Keratinocyte (primary cell): ENCODE data around the gene MLLT10. TPM values are rescaled to one million over a fixed set of nuclear protein-coding genes. Genes with fewer than 3 reads are reported as not detected.

ENCODE experiments used
- DNase-seq: peaks from one replicate; pipeline ENCODE4 v3.0.0-alpha.2; 2011; ENCODE audit warnings: low read depth, missing footprints, low spot score
- FAIRE-seq: peaks from 2 replicates; lab custom pipeline; 2011; peaks lifted over from hg19 to GRCh38; lab: Jason Lieb, UNC
- H2AFZ ChIP-seq: 2 replicates; pipeline ENCODE4 v1.6.0; 2012; ENCODE audit warnings: low read length, control low read depth, inconsistent platforms; ENCODE audit not compliant: control insufficient read depth
- H3K27ac ChIP-seq: 2 replicates; pipeline ENCODE4 v1.5.1; 2011; ENCODE audit warnings: low read length; ENCODE audit not compliant: control insufficient read depth, insufficient read depth
- H3K27me3 ChIP-seq: 3 replicates; pipeline ENCODE4 v1.6.0; 2011; ENCODE audit warnings: low read length; ENCODE audit not compliant: control insufficient read depth, insufficient read depth; ENCODE audit errors: extremely low read depth
- H3K36me3 ChIP-seq, 2 experiments: 2 replicates in 1 of 2; 3 replicates in 1 of 2; pipeline ENCODE4 v1.5.1; 2011; ENCODE audit warnings: low read length in 2 of 2, mild to moderate bottlenecking in 1 of 2; ENCODE audit not compliant: control insufficient read depth in 2 of 2, insufficient read depth in 2 of 2; ENCODE audit errors: extremely low read depth in 1 of 2
- H3K4me1 ChIP-seq: 3 replicates; pipeline ENCODE4 v1.5.1; 2011; ENCODE audit warnings: low read length; ENCODE audit not compliant: control insufficient read depth, insufficient read depth; ENCODE audit errors: extremely low read depth
- H3K4me2 ChIP-seq: 3 replicates; pipeline ENCODE4 v1.6.0; 2011; ENCODE audit warnings: low read depth, low read length; ENCODE audit not compliant: control insufficient read depth, insufficient read depth; ENCODE audit errors: extremely low read depth
- H3K4me3 ChIP-seq, 3 experiments: fragments of 200-600 bp in 1 of 3; sonication (generic) in 1 of 3; 2 replicates in 2 of 3; 3 replicates in 1 of 3; pipeline ENCODE4 v1.5.1; 2011 to 2016; ENCODE audit warnings: low read length in 3 of 3, mild to moderate bottlenecking in 3 of 3, control low read depth in 2 of 3, inconsistent platforms in 1 of 3, low read depth in 1 of 3, mixed read lengths in 1 of 3, mixed run types in 1 of 3, moderate library complexity in 1 of 3; ENCODE audit not compliant: control insufficient read depth in 2 of 3, insufficient read depth in 2 of 3; ENCODE audit errors: extremely low read depth in 1 of 3
- H3K79me2 ChIP-seq: 2 replicates; pipeline ENCODE4 v1.6.0; 2012; ENCODE audit warnings: low read length; ENCODE audit not compliant: control insufficient read depth, insufficient read depth
- H3K9ac ChIP-seq: 3 replicates; pipeline ENCODE4 v1.6.0; 2011; ENCODE audit warnings: low read length; ENCODE audit not compliant: control insufficient read depth, insufficient read depth; ENCODE audit errors: extremely low read depth
- H3K9me1 ChIP-seq: 3 replicates; pipeline ENCODE4 v1.6.0; 2011; ENCODE audit warnings: low read length; ENCODE audit not compliant: control insufficient read depth, insufficient read depth; ENCODE audit errors: extremely low read depth
- H3K9me3 ChIP-seq: 2 replicates; pipeline ENCODE4 v1.5.1; 2012; ENCODE audit warnings: low read depth, low read length; ENCODE audit not compliant: control insufficient read depth
- H4K20me1 ChIP-seq: 3 replicates; pipeline ENCODE4 v1.6.0; 2011; ENCODE audit warnings: low read length; ENCODE audit not compliant: control insufficient read depth, insufficient read depth; ENCODE audit errors: extremely low read depth
- EZH2 ChIP-seq: IDR thresholded peaks from one replicate; pipeline ENCODE4 v1.6.1; 2012; ENCODE audit warnings: inconsistent platforms, mild to moderate bottlenecking, low read length, moderate library complexity
- dilution Hi-C: fragments of 300-500 bp; cut with MboI; formaldehyde crosslinking; loops from one replicate; pipeline ENCODE4 v1.7.0; 2020; ENCODE audit warnings: low sequenced_read_pairs; ENCODE audit not compliant: extremely low pct_ligation_motif_present
- polyA plus RNA-seq, 5 experiments: library from polyadenylated mRNA; depleted of rRNA in 3 of 5; stranded (reverse) in 3 of 5; stranded (forward) in 1 of 5; unstranded in 1 of 5; fragments of >200 nt; gene quantifications; 1 replicate in 1 of 5; 2 replicates in 3 of 5; 3 replicates in 1 of 5; pipeline versions ENCODE4 v1.2.1 to v1.2.3, GENCODE V29; 2011 to 2012; ENCODE audit warnings: missing spikeins in 2 of 5, low read depth in 1 of 5, low replicate concordance in 1 of 5
- TF ChIP-seq, protein P1 (sequence below), 3 experiments: IDR thresholded peaks in 1 of 3; conservative IDR thresholded peaks in 1 of 3; optimal IDR thresholded peaks in 1 of 3; 2 replicates in 2 of 3; 3 replicates in 1 of 3; pipeline versions ENCODE3 to v1.5.1; 2011; ENCODE audit warnings: low read length in 3 of 3, mild to moderate bottlenecking in 3 of 3, moderate library complexity in 2 of 3, control low read depth in 1 of 3, inconsistent platforms in 1 of 3; ENCODE audit not compliant: insufficient read depth in 2 of 3; ENCODE audit errors: extremely low read depth in 1 of 3

Gene MLLT10
- polyA plus RNA-seq, 1 donor (not counting 4 experiments of a cell fraction or from before 2014, with no cell fraction given) = 40.2 TPM

DNA sequence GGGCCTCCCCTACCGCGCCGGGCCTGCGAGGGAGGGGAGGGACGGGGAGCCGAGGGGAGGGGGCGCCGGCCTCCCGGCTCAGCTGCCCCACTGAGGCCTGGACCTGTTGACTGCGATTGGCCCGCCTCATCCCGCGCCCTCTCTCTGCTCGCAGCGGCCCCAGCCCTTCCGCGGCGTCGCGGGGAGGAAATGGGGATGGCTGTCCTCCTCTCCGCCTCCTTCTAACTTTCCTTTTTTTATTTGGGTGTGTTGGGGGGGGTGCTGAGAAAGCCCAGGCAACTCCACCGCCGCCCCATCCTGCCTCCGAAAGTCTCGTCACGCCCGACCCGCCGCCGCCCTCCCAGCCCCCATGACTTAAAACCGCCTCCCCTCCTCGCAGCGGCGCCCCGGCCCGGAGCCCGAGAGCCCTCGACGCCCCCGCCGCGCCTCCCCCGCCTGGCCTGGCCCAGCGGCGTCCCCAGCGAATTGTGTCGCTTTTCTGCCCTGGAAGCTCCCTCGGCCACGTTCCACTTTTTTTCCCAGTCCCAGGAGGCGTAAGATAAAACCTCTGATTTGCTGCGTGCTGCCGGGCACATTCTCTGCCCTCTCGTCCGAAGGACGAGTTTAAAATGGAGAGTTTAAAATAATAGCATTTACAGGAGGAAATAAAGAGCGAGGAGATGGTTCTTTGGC is 7.7 kb upstream of the MLLT10 start:
- no peaks in the 10 kb centered on the region for H4K20me1 ChIP-seq
- no peaks in the 10 kb centered on the region for H3K79me2 ChIP-seq
- H3K9me1 ChIP-seq = no peaks in the 10 kb centered on the region
- no peaks in the 10 kb centered on the region for H3K9me3 ChIP-seq
- DNase-seq (no peak), FAIRE-seq (no peak)
- no peaks in the 10 kb centered on the region for H3K36me3 ChIP-seq
- TF ChIP-seq EZH2 = no peak
- TF ChIP-seq, protein P1, sequence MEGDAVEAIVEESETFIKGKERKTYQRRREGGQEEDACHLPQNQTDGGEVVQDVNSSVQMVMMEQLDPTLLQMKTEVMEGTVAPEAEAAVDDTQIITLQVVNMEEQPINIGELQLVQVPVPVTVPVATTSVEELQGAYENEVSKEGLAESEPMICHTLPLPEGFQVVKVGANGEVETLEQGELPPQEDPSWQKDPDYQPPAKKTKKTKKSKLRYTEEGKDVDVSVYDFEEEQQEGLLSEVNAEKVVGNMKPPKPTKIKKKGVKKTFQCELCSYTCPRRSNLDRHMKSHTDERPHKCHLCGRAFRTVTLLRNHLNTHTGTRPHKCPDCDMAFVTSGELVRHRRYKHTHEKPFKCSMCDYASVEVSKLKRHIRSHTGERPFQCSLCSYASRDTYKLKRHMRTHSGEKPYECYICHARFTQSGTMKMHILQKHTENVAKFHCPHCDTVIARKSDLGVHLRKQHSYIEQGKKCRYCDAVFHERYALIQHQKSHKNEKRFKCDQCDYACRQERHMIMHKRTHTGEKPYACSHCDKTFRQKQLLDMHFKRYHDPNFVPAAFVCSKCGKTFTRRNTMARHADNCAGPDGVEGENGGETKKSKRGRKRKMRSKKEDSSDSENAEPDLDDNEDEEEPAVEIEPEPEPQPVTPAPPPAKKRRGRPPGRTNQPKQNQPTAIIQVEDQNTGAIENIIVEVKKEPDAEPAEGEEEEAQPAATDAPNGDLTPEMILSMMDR (optimal IDR thresholded peaks at IDR 0.05 in 1 of 3, IDR thresholded peaks at IDR 0.05 in 1 of 3, conservative IDR thresholded peaks at IDR 0.05 in 1 of 3; ENCODE audit: extremely low read depth in 1 of 3, insufficient read depth in 2 of 3, low read length in 3 of 3) = no peak
- H3K9ac ChIP-seq = peak overlapping the region; percentile 83
- H3K4me3 ChIP-seq = peak overlapping the region; percentile 58 to 83 (median 64)
- peaks cover 27% of the 10 kb centered on the region for H3K4me1 ChIP-seq
- peak overlapping the region; percentile 75 for H3K4me2 ChIP-seq
- dilution Hi-C loops = no loop called here
- H3K27ac ChIP-seq = peak overlapping the region; percentile 95
- H3K27me3 ChIP-seq = no peaks in the 10 kb centered on the region
- no peak overlapping the region for H2AFZ ChIP-seq

DNA sequence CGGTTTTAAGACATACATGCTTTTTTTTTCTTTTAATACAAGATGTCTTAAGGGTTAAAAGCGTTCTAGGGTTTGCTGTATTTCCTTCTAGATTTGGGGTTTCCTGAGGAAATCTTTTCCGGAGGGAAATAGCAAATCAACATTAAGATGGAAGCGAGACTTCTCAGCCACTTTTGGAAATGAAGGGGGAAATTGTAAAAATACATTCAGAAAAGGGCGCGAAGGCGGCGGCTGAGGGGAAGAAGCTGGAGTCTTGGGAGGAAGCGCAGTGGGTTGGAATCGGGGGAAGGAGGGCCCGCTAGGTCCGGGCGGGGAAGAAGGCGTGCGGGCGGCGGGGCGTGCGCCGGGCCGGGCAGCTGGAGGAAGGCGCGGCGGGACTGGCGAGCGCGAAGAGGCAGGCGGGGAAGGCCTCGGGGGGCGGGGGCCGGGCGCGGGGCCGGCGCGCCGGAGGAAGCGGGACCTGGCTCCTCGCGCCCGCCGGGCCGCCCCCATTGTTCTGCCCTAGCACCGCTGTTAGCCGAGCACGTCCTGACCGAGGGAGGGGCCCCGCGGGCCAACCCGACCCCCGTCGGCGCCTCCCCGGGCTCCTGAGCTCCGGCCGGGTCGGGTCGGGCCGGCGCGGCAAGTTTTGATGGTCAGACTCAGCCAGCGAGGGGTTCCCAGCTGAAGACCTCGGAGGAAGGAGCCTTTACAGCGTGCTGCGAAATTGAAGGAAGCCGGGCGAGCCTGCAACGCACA is 7.0 kb upstream of the MLLT10 start:
- Histone ChIP-seq H3K9ac (peak overlapping the region; percentile 83), H3K4me2 (peak overlapping the region; percentile 75), H3K4me1 (peaks cover 28% of the 10 kb centered on the region), H4K20me1 (no peaks in the 10 kb centered on the region), H3K27ac (peak overlapping the region; percentile 95), H3K9me3 (no peaks in the 10 kb centered on the region), H3K79me2 (no peaks in the 10 kb centered on the region), H3K27me3 (no peaks in the 10 kb centered on the region), H3K36me3 (no peaks in the 10 kb centered on the region), H2AFZ (peak overlapping the region; percentile 57), H3K4me3 (peak overlapping the region; percentile 58 to 83 (median 64)), H3K9me1 (no peaks in the 10 kb centered on the region)
- FAIRE-seq (no peak), DNase-seq (no peak)
- dilution Hi-C loops = no loop called here
- no peak for TF ChIP-seq EZH2
- TF ChIP-seq, protein P1 (optimal IDR thresholded peaks at IDR 0.05 in 1 of 3, IDR thresholded peaks at IDR 0.05 in 1 of 3, conservative IDR thresholded peaks at IDR 0.05 in 1 of 3; ENCODE audit: extremely low read depth in 1 of 3, insufficient read depth in 2 of 3, low read length in 3 of 3) = no peak
